ENCODE measurements around the gene RBMS1.

The RBMS1 gene

GRCh38 chr2:160252278-160252887 is 241.2 kb downstream of the RBMS1 start:
- no peak for DNase-seq (ENCODE audit: low read depth)

GRCh38 chr2:160251569-160251968 is 242.0 kb downstream of the RBMS1 start:
- DNase-seq (ENCODE audit: low read depth), result no peak

- no peak for DNase-seq (ENCODE audit: low read depth)
Observed at GRCh38 chr2:160249876-160250275, 243.7 kb downstream of the RBMS1 start.

GRCh38 chr2:160247296-160248035 is 246.1 kb downstream of the RBMS1 start:
- no peak for DNase-seq (ENCODE audit: low read depth)

GRCh38 chr2:160246356-160246755 is 247.3 kb downstream of the RBMS1 start:
- DNase-seq (ENCODE audit: low read depth), result no peak

- no peak for DNase-seq (ENCODE audit: low read depth)
Observed at GRCh38 chr2:160245614-160246155, 247.9 kb downstream of the RBMS1 start.

- DNase-seq (ENCODE audit: low read depth), result no peak
Observed at GRCh38 chr2:160242893-160243564, 250.6 kb downstream of the RBMS1 start.

- no peak for DNase-seq (ENCODE audit: low read depth)
Observed at GRCh38 chr2:160241251-160242137, 252.1 kb downstream of the RBMS1 start.

- no peak for DNase-seq (ENCODE audit: low read depth)
Observed at GRCh38 chr2:160239436-160239835, 254.2 kb downstream of the RBMS1 start.

GRCh38 chr2:160238392-160238791 is 255.2 kb downstream of the RBMS1 start:
- no peak for DNase-seq (ENCODE audit: low read depth)

- no peak for DNase-seq (ENCODE audit: low read depth)
Observed at GRCh38 chr2:160232905-160233475, 260.6 kb downstream of the RBMS1 start.

GRCh38 chr2:160229591-160229990 is 264.0 kb downstream of the RBMS1 start:
- no peak for DNase-seq (ENCODE audit: low read depth)

GRCh38 chr2:160228141-160228917 is 265.3 kb downstream of the RBMS1 start:
- no peak for DNase-seq (ENCODE audit: low read depth)

- DNase-seq (ENCODE audit: low read depth), result no peak
Observed at GRCh38 chr2:160227293-160227915, 266.2 kb downstream of the RBMS1 start.

- no peak for DNase-seq (ENCODE audit: low read depth)
Observed at GRCh38 chr2:160226367-160226766, 267.2 kb downstream of the RBMS1 start.

- no peak for DNase-seq (ENCODE audit: low read depth)
Observed at GRCh38 chr2:160225722-160226121, 267.9 kb downstream of the RBMS1 start.

GRCh38 chr2:160224507-160224906 is 269.1 kb downstream of the RBMS1 start:
- no peak for DNase-seq (ENCODE audit: low read depth)

GRCh38 chr2:160224060-160224459 is 269.5 kb downstream of the RBMS1 start:
- DNase-seq (ENCODE audit: low read depth), result peak; percentile 28

- DNase-seq (ENCODE audit: low read depth), result no peak
Observed at GRCh38 chr2:160223560-160223959, 270.0 kb downstream of the RBMS1 start.

GRCh38 chr2:160222546-160223283 is 270.9 kb downstream of the RBMS1 start:
- no peak for DNase-seq (ENCODE audit: low read depth)
